ENCODE data around the gene KCNB1. TPM values are rescaled to one million over a fixed set of nuclear protein-coding genes. Genes with fewer than 3 reads are reported as not detected.

The KCNB1 gene
- under 0.01 TPM in 2 replicates for total RNA-seq

DNA sequence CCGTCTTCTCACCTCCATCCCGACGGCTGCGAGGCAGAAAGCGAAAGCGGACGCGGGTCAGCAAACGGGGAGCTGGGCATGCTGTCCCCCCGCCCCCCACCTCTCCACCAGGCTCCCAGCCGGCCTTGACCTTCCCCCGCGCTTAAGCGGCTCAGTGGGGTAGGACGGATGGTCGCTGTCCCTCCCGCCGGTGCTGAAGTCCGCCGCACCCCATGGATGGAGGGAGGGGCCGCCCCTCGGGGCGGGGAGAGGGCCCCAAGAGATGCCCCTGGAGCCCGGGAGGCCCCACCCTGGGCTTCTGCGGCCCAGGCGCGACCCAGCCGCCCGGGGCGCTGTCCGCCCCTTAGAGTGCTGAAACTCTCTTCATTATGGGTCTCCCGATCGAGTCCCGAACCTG is at the start of gene KCNB1:
Gene KCNB1 (minus strand): TSS at position 48 of the 397 bp plus-strand sequence. CDS start 188 bp downstream, outside the sequence.
- DNase-seq (ENCODE audit: low read depth in 2 of 2) = peak; percentile 33 to 42

DNA sequence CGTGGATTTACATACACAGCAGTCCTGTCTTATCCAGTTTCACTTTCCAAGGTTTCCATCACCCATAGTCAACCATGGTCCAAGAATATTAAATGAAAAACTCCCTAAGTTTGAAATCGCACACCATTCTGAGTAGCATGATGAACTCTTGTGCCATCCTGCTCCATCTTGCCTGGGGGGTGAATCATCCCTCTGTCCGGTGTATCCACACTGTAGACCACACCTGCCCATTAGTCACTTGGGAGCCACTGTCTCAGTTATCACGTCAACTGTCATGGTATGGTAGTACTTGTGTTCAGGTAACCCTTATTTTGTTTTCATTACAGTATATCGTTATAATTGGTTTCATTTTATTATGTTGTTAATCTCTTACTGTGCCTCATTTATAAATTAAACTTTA is 47.0 kb upstream of the KCNB1 start:
- DNase-seq (ENCODE audit: low read depth in 2 of 2) = no peak

DNA sequence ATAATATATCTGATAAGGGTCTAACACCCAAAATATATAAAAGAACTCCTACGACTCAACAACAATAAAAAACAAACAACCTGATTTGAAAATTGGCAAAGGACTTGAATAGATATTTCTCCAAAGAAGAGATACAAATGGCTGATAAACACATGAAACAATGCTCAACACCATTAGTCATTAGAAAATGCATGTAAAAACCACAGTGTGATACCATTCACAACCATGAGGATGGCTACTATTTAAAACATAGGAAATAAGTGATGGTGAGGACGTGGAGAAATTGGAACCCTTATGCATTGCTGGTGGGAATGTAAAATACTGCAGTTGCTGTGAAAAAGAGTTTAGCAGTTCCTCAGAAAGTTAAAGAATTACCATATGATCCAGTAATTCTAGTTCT is 44.1 kb upstream of the KCNB1 start:
- no peak for DNase-seq (ENCODE audit: low read depth in 2 of 2)

DNA sequence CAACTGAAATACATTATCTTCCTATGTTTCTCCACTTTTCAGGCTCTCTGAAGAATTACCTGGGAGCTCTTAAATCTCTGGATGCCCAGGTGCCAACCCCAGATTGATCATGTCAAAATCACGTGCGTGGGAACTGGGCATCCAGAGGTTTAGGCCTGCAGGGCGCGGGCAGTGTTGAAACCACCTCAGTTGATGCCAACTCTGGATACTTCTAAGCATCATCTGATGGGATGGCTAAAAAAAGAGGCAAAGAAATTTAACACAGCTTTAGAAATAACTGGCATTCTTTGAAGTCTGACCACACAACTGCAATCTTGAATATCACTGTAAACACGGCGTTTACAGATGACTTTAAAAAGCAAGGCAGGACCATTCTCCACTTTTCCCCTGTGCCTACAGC is 43.6 kb upstream of the KCNB1 start:
- no peak for DNase-seq (ENCODE audit: low read depth in 2 of 2)

DNA sequence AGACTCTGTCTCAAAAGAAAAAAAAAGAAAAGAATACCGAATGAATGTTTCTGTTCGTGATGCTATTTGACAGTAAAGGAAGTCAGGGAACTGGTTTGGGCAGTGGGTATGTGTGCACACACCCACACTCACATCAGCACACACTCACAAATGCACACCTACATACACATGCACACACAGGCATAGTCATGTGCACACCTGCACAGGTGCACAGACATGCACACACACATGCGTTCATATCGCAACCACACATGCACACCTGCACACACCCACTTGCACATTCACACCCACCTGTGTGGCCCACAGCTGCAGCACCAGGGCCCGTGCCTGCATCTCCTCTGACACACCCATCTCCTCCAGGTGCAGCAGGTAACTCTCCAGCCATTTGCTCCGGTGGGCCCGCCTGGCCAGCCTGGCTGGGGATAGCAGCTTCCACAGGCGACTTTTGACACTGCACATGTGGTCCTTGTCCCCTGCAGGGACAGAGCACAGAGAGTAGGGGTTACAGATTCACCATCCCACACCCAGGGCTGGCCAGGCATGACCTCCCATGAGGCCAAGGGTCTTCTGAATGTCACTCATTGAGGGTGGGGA is 41.4 kb upstream of the KCNB1 start:
- no peak for DNase-seq (ENCODE audit: low read depth in 2 of 2)

DNA sequence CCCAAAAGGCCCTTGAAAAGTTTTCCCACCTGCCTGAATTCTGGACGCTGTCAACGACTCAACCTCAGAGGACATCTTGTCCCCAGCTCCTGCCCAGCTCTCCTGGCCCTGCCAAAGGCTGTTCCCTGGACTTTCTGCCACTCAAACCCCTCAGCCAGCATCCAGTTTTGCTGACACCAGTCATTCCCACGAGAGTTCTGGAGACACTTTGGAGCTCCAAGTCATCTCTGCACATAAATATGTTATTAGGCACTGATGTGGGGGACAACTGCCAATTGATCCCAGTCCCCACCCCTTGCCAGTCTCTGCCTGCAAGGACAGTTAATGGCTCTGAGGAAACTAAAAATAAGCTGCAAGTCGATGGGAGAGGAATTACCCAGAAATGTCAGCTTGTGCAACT is 38.9 kb upstream of the KCNB1 start:
- no peak for DNase-seq (ENCODE audit: low read depth in 2 of 2)

DNA sequence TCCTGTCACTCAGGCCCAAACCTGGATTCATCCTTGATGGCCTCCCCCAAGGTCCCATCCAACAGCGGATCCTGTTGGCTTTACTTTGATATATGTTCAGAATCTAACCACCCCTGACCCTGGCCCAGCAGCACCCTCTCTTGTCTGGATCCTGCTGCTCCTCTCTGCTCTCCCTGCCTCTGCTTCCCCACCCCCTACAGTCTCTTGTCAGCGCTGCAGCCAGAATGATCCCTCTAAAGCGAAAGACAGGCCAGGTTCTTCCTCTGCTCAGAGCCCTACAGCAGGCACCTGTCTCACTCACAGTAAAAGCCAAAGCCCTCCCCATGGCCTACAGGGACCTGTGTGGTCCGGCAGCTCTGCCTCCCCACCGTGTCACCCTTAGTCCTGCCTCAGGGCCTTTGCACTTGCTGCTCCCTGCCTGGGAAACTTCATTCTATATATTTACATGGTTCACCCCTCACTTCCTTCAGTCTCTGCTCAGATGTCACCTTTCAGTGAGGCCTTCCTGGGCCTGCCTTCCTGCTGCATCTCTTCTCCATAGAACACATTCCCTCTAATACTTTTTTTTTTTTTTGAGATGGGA is 37.4 kb upstream of the KCNB1 start:
- no peak for DNase-seq (ENCODE audit: low read depth in 2 of 2)

DNA sequence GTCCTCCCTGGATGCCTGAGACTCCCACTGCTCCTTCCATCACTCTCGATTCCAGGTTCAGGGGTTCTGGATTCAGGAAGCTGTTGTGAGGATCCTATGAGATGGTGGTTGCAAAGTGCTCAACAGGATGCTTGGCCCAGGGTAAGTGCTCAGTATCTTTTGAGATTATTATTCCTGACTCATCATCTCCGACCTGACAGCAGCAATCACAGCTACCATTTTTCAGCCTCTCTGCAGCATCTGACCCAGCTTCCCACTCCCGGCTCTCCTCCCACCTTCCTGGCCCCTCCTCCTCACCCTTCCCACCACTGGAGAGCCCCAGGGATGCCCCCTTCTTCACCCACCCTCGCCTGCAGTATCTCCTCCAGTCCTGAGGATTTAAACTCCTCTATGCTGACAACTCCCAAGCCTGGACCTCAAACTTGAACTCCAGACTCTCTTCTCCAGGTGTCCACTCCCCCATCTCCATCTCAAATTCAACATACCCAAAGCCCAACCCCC is 36.8 kb upstream of the KCNB1 start:
- DNase-seq (ENCODE audit: low read depth in 2 of 2) = no peak

DNA sequence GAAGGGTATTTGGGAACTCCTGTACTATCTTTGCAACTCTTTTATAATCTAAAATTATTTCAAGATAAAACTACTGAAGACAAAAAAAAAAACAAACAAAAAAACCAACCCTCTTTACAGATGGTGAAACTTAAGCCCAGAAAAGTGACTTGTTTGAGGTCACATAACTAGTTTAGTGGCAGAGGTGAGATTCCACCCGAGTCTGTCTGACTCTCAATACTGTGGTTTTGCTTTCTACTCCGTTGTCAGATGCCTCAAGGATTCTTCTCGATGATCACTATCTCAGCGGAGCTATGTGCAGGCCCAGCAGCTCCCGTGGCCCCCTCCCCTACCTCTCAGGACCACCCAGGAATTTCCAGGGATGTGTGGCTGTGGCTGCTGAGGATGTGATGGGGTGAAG is 36.1 kb upstream of the KCNB1 start:
- no peak for DNase-seq (ENCODE audit: low read depth in 2 of 2)

DNA sequence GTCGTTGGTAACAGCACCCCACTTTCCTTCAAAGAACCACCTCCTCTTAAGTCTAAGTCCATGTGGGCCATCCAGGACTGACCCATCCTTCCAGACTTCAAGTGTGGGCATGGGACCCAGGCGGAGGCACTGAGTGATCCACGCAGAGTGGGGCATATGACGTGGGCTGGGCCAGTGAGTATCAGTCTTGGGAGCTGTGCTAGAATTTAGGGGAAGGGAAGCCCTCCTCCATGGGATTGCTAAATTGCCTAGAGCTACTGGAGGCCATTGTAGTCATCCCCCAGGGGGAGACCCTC is 35.3 kb upstream of the KCNB1 start:
- no peak for DNase-seq (ENCODE audit: low read depth in 2 of 2)

DNA sequence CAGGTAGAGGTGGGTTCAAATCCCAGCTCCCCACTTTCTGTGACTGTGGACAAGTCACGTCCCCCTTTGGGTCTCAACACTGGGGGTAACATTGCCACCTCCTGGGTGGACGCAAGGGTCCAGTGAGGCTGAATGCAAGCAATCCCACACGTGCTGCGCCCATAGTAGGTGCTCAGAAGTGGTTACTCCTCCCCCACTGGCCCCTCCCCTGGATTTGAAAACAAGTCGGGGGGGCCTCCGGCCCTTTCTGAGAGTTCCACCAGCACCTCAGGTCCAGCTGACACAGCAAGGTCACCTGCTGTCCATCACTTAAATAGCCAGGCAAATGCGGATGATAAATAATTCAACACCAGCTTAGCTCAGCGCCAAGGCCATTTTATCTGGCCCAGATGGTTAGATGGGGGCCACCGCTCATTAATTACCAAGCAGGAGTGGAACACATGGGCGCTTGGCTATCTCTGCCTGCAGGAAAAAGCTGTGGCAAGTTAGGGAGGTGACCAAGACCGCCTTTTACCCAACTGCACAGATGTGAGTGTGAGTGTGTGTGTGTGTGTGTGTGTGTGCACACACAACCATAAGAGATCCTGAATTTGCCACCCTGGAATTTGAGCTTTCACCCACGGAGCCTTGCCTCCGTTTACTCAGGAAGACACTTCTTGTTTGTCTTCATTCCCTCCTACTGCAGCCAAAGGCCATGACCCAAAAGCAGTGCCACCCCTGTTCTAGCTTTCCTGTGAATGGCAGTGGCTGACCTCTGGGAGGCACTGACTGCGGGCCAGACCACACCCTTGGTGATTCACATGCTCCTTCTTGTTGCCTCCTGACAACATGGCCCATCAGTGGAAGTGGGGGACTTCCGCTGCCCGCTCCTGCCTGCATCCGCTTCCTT is 34.7 kb upstream of the KCNB1 start:
- no peak for DNase-seq (ENCODE audit: low read depth in 2 of 2)

DNA sequence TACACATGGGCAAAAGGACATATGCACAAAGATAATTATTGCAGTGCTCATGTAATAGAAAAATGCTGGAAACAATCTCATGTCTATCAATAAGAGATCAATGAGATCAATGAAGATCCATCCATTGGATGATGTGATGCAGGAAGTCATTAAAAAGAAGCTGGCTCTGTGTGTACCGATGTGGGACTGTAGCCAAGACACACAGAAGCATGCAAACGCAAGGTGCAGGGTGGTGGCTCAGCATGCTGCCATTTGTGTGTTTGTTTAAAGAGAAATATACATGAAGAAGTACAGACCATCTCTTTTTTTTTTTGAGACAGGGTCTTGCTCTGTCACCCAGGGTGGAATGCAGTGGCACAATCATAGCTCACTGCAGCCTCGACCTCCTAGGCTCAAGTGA is 33.1 kb upstream of the KCNB1 start:
- DNase-seq (ENCODE audit: low read depth in 2 of 2) = no peak

DNA sequence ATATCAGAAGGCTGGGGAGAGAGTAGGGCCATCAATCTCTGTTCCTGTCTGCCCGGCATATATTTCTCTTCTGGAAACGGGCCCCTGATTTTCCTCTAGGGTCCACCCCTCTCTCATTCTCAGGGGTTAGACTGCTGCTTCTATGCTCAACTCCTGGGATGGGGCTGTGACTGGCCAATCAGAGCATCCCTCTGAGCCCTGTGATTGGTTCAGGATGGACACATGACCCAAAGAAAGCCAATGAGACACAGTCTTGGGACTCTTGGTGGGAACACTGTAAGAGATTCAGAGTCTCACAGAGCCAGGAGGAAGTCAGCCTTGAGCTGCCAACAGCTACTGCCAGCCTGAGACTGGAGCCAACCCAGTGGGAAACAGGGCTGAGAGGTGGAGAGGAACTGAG is 31.0 kb upstream of the KCNB1 start:
- no peak for DNase-seq (ENCODE audit: low read depth in 2 of 2)

DNA sequence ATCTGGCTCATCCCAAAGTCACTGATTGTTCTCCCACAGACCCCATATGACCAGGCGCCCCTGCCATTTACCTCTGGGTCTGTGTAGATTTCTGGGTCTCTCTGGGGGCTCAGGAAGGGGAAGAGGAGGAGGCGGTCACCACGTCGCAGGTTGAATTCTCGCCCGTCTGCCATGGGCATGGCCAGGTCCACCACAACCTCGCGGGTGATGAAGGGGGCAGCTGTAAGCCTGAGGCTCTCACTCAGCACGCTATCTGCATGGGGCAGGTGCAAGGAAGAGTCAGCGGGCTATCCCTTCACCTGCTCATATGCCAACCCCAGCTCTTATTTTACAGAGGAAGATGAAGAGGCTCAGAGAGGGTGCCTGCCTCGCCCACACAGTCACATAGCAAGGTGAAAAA is 30.5 kb upstream of the KCNB1 start:
- DNase-seq (ENCODE audit: low read depth in 2 of 2) = no peak

DNA sequence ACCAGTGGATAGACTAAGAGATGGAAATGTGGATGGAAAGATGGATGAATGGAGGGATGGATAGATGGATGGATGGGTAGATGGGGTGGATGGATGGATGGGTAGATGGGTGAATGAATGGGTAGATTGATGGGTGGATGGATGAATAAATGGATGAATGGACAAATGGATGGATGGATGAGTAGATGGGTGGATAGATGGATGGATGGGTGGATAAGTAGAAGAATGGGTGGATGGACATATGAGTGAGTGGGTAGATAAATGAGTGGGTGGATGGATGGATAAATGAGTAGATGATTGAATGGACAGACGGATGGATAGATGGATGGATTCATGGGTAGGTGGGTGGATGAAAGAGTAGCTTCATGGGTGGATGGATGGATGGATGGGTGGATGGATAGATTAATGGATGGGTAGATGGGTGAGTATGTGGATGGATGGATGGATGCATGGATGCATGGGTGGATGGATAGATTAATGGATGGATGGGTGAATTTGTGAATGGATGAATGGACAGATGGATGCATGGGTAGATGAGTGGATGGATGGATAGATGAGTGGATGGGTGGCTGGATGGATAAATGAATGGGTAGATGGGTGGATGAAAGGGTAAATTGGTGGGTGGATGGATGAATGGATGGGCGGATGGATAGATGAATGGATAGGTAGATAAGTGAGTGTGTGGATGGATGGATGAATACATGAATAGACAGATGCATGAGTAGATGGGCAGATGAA is 29.5 kb upstream of the KCNB1 start:
- DNase-seq (ENCODE audit: low read depth in 2 of 2) = no peak

DNA sequence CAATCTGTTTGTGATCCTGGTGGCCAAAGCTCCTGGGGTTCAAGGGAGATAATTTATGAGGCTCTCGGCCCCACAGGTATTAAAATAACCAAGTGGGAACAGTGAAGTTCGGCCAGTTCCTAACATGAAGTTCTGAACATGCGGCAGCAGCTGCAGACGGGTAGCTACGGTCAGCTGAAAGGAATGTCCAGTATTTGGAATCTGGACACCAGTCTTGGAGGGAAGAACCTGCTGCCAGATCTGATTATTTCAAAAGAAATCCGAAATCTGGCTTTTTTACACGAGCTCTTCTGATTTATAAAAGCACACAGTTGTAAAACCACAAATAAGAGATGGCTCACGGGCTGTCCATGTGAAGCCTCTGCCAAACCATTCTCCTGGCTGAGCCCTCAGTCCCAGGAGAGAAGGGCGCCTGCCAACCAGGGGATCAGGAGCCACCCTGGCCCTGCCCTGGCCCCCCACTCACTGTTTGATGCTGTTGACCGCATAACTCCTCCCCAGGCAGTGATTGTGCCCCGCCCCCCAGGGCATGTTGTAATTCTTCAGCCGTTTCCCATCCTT is 28.2 kb upstream of the KCNB1 start:
- DNase-seq (ENCODE audit: low read depth in 2 of 2) = no peak

DNA sequence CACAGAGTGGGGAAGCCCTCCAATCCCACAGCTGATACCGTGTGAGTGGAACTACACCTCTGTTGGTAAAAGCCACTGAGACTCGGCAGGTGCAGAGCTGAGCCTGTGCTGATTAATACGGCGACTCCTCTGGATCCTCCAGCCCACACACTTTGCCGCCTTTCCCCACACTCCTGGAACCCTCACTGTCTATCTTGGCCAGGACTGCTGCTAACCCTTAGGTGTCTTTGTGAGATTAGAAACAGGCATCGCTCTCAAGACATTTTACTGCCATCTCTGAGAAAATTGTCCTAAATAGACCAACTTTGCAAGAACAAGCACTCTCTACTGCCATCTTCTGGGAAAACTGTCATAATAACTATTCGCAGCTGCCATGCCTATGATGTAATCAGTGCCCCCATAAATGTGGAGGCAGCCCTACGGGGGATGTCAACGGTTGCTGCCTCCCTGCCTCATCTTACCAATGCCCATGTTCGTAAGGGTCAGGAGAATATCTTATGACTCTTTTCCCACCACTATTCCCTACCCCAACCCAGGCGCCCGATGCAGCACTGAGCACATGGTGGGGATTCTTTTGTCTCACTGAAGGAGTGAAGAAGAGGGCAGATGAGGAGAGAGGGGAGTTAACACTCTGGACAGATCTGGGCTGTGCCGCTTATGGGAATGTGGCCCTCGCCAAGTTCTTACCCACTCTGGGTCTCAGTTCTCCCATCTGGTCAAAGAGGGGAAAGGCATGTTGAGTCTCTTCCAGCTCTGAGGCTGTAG is 26.1 kb upstream of the KCNB1 start:
- DNase-seq (ENCODE audit: low read depth in 2 of 2) = peak; percentile 56 to 61

DNA sequence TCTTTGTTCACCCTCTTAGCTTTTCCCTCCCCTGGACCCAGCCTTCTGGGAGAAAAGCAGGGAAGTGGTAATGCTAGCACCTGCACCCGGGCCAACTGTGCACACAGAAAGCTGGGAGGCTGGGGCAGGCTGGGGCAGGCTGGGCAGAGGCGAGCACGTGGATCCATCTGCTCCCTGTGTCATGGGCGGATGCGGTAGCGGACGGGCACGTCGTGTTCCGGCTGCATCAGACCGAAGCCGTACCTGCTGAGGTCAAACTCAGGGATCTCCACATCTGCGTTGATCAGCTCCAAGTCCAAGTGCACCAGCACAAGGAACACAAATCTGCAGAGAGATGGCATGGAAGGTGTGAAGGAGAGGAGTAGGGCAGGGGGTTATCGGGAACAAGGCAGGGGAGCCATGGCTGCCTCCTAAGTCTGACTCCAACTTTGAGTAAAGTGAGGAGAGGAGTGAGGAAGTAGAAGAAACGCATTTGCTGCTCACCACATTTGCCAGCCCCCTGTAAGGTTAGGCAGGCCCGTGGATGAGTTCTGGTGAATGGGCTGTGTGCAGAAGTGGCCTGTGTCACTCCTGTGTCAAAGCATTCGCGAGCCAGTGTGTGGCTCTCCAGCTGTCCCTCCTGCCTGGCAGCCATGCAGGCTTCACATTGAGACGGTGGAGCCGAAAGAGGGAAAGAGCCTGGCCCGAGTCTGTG is 25.4 kb upstream of the KCNB1 start:
- DNase-seq (ENCODE audit: low read depth in 2 of 2) = no peak

DNA sequence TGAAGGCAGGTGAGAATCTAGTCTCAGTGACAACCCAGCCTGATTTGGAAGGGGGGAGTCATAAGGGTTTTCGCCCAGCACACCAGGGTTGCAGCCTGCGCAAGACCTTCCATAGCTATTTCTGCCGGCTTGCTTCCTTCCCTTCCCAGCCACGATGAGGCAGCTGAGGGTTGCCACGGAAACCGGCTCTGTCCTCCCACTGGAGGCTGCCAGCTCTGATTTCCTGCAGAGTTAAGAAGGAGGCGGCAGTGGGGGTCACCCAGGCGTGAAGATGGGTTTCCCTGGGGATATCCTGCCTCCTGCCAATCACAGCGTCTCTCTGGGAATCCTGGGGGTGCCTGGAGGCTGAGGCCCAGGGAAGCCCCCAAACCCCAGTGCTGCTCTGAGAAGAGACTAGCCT is 23.1 kb upstream of the KCNB1 start:
- peak; percentile 12 to 61 for DNase-seq (ENCODE audit: low read depth in 2 of 2)

DNA sequence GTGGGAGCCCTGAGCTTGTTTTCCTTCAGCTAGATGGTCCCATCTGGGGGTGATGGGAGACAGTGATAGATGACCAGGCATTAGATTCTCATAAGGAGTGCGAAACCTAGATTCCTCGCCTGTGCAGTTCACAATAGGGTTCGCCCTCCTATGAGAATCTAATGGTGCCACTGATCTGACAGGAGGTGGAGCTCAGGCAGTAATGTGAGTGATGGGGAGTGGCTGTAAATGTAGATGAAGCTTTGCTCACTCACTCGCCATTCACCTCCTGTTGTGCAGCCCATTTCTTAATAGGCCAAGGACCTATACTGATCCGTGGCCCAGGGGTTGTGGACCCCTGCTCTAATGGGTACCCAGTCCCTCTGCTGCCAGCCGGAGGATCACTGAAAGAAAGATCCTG is 20.7 kb upstream of the KCNB1 start:
- no peak for DNase-seq (ENCODE audit: low read depth in 2 of 2)

Measured in lung microvascular endothelial cell (primary cell).